Thyroid gland (tissue), 4 donors: ENCODE measurements around the gene CAMKMT.

Experiments used
- CTCF ChIP-seq, 6 experiments: fragments of 200-600 bp in 3 of 6; fragments of 450-650 bp in 3 of 6; sonication (generic) in 3 of 6; IDR thresholded peaks; one replicate each; pipeline ENCODE4 v1.5.1; 2016 to 2019; ENCODE audit warnings: antibody characterized with exemption in 6 of 6, mild to moderate bottlenecking in 2 of 6, inconsistent platforms in 1 of 6, moderate library complexity in 1 of 6
- POLR2A ChIP-seq, 2 donors: fragments of 450-650 bp; IDR thresholded peaks; one replicate each; pipeline ENCODE4 v1.6.1; 2017; ENCODE audit warnings: antibody characterized with exemption in 2 of 2, mild to moderate bottlenecking in 2 of 2, moderate library complexity in 1 of 2

GRCh38 chr2:44799754-44800153 lies 438.0 kb downstream of the CAMKMT start:
- TF ChIP-seq CTCF (IDR thresholded peaks at IDR 0.05): no peak
- TF ChIP-seq POLR2A (IDR thresholded peaks at IDR 0.05): no peak
